LoVo (cell line): ENCODE data around the gene KMT5C.

Experiments used
- DNase-seq: peaks from one replicate; pipeline ENCODE4 v3.0.0-alpha.2; 2016; ENCODE audit warnings: low spot score

KMT5C gene

DNA sequence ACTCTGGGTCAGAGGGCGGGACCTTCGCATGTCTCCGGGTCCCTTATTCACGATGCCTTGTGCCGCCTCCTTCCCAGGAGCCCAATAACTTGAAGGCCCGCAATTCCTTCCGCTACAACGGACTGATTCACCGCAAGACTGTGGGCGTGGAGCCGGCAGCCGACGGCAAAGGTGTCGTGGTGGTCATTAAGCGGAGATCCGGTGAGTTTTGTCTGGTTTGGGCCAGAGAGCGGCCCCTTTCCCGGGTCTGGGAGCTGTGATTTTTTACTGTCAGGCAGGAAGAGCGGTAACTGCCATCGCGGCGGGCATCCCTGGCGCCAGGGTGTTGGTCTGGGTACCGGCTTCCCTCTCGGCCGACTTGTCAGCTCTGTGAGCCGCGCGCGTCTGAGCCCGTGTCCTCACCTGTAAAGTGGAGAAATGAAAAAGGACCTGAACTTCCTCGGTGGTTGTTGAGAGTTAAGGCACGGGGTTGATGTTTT, 46.9 kb downstream of the KMT5C start:
- DNase-seq = no peak

DNA sequence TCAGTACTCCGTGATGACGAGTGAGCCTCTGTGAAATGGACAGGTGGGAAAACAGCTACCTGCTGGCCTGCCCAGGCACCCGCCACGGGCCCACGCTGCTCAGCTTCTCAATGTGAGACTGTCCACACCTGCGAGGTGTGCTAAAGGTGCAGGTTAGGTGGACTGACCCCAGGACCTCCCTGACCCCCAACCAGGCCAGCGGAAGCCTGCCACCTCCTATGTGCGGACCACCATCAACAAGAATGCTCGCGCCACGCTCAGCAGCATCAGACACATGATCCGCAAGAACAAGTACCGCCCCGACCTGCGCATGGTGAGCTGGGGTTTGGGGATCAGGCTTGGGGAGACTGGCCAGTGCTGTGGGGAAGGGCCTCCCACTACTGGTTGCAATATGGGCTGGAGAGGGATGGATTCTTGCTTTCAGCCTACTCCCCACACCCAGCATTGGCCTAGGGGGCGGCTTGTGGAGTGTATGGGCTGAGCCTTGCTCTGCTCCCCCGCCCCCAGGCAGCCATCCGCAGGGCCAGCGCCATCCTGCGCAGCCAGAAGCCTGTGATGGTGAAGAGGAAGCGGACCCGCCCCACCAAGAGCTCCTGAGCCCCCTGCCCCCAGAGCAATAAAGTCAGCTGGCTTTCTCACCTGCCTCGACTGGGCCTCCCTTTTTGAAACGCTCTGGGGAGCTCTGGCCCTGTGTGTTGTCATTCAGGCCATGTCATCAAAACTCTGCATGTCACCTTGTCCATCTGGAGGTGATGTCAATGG, 48.2 kb downstream of the KMT5C start:
- DNase-seq = no peak

- no peak for DNase-seq
These were observed 50.0 kb downstream of the KMT5C start for GRCh38 chr19:55389386-55390317.

DNA sequence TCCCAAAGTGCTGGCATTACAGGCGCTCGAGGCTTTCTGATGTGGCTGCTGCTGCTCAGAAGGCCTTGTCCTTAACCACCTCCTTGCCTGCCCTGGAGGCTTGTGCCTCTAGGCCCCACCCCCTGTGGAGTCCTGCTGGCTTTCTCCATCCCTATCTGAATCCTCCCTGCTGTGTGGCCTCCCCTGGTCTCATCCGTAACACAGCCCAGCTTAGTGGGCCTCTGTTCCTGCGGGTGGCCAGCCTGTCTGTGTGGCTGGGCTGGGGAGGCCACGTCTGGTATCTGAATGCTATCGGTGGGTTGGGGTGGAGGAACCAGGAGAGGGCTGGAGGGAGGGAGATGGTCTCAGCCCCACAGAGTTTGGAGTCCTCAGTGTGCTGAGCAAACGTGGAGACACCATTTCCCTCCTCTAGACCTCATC, 50.8 kb downstream of the KMT5C start:
- no peak for DNase-seq

DNA sequence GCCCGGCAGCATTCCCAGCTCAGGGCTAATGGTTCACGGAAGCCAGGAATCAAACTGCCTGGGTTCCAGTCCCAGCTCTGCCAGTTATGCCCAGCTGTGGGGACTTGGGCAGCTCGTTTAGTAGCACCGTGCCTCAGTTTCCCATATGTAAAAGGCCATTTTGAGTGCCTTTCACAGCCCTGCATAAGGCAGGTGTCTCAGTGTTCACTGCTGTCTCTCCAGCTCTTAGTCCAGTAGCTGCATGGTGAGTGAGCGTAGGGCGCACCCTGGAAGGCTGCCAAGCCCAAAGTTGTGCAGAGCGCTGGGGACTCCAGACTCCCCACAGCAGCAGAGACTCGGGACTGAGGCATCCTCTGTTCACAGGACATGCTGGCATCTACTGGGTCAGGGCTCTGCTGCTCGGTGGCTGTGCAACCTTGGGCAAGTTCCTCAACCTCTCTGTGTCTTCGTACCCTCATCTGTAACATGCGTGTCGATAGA, 51.6 kb downstream of the KMT5C start:
- no peak for DNase-seq

DNA sequence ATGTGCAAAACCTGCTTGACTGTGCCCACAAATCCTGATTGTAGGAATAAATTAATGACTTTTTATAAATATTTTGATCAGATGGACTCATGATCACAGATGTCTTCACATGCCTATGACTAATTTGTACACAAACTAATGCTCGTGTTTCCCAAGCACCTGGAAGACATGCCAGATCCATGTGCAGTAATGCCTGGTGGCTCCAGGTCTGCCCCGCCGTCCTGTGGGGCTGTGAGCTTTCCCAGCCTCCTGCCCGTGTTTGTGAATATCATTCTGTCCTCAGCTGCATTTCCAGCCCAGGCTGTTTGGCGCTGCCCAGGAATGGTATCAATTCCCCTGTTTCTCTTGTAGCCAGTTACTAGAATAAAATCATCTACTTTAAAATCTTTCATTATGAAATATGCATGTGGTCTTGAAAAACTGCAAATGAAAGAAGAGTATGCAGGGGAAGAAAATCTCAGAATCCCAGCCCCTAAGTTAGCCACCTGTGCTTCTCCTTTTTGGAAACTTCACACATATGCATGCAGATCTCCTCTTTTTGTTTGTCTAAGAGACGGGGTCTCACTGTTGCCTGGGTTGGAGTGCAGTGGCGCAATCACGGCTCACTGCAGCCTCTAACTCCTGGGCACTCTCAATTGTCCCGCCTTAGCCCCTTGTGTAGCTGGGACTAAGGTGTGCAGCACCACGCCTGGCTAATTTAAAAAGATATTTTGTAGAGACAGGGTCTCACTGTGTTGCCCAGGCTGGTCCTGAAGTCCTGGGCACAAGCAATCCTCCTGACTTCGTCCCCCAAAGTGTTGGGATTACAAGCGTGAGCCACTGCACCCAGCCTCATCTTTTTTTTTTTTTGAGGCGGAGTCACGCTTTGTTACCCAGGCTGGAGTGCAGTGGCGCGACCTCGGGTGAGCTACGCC, 52.3 kb downstream of the KMT5C start:
- DNase-seq = no peak

DNA sequence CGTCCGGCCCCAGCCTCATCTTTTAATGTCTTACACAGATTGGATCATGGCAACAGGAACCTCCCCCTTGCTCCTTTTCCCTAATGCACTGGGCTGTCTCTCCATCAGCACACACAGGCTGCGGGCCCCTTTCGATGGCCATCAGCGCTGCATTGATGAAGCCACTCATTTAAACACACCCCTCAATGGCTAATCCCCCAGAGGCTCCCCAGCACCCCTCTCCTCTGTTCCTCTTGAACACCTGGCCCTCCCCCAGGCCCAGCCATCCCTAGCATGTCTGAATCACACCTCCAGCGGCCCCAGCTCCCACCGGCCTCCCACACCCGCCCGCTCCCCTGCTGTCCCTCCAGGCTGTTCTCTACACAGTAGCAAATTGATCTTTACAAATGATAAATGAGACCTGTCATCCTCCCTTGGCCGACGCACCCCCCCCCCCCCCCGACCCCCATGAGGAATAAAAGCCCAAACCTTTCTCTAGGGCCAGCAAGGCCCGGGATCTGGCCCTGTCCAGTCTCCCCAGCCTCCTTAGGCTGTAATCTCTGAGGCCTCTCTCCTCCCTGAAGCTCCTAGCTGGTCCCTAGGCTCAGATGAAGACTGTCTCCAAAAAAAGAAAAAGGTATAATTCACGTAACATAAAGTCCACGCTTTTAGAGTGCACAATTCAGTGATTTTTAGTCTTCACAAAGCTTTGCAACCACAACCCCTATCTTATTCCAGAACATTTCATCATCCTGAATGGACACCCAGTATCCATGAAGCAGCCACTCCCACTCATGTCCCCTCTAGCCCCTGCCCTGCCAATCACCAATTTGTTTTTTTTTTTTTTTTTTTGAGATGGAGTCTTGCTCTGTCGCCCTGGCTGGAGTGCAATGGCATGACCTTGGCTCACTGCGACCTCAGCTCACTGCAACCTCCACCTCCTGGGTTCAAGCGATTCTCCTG, 53.4 kb downstream of the KMT5C start:
- DNase-seq = no peak
